ENCODE results near the gene ATG4B.
A peak's percentile ranks its signal among the peaks of the same experiment; 100 is the strongest.

The ATG4B gene

DNA sequence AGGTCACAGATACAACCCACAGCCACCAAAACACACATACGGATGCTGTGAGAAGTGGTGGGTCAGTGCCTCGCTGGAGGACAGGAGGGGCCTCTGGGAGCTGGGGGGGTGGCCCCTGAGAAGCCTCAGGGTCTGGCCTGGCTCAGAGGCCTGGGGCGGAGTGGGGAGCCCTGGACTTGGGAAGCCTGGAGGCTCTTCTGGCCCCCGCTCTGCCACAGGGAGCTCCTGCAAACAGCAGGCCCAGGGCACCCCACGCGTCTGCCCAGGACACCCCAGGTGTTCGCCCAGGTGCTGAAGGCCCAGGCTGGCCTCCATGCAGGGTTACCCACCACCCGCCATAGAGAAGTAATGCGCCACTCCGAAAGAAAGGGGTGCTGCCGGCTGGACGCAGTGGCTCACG lies 26.4 kb upstream of the ATG4B start:
- H3K9me3 Mint-ChIP-seq: no peaks in the 10 kb centered on the region
- H3K36me3 Mint-ChIP-seq (ENCODE audit: low read depth): peaks cover 19% of the 10 kb centered on the region
- H3K27ac Mint-ChIP-seq: no peak overlapping the region
- H3K4me1 Mint-ChIP-seq: peaks cover 52% of the 10 kb centered on the region
- no peak for DNase-seq
- peaks cover 4% of the 10 kb centered on the region for H3K27me3 Mint-ChIP-seq (ENCODE audit: low read depth, poor library complexity)
- TF ChIP-seq, protein P1, sequence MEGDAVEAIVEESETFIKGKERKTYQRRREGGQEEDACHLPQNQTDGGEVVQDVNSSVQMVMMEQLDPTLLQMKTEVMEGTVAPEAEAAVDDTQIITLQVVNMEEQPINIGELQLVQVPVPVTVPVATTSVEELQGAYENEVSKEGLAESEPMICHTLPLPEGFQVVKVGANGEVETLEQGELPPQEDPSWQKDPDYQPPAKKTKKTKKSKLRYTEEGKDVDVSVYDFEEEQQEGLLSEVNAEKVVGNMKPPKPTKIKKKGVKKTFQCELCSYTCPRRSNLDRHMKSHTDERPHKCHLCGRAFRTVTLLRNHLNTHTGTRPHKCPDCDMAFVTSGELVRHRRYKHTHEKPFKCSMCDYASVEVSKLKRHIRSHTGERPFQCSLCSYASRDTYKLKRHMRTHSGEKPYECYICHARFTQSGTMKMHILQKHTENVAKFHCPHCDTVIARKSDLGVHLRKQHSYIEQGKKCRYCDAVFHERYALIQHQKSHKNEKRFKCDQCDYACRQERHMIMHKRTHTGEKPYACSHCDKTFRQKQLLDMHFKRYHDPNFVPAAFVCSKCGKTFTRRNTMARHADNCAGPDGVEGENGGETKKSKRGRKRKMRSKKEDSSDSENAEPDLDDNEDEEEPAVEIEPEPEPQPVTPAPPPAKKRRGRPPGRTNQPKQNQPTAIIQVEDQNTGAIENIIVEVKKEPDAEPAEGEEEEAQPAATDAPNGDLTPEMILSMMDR (IDR thresholded peaks at IDR 0.05): no peak
- peak overlapping the region; percentile 79 for H3K4me3 Mint-ChIP-seq

DNA sequence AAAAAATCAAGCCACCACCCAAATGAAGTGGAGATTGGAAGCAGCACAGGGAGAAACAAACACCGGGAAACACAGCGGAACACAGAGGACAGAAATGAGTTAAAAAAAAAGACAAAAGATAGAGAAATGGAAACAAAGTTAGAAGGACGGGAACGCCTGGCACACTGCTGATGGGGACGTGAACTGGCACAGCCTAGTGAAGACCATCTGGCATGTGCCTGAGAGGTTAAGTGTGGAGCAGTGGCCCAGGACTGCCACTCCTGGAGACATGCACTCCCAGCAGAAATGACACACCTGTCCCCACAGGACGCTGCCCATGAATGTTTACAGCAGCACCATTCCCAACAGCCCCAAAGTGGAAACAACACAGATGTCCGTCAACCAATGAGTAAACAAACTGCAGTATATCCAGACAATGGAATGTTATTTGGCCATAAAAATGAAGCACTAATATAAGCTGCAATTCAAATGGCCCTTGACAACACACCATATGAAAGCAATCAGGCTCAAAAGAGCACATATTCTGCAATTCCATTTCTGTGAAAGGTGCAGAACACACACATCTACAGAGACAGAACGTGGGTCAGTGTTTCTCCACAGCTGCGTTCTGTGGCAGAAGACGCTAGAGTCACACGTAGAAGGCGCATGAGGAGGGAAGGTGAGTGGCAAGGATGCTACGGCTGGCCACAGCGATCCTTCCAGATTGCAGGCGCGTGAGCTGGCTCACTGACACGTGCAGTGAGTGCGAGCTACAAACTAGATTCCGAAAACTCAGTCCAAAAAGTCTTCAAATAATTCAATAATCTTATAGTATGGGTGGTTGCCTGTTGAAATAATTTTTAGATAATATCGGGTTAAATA lies 25.1 kb upstream of the ATG4B start:
- TF ChIP-seq, protein P1 (IDR thresholded peaks at IDR 0.05): no peak
- Mint-ChIP-seq H3K27ac (peak overlapping the region; percentile 7), H3K4me3 (no peak overlapping the region)

DNA sequence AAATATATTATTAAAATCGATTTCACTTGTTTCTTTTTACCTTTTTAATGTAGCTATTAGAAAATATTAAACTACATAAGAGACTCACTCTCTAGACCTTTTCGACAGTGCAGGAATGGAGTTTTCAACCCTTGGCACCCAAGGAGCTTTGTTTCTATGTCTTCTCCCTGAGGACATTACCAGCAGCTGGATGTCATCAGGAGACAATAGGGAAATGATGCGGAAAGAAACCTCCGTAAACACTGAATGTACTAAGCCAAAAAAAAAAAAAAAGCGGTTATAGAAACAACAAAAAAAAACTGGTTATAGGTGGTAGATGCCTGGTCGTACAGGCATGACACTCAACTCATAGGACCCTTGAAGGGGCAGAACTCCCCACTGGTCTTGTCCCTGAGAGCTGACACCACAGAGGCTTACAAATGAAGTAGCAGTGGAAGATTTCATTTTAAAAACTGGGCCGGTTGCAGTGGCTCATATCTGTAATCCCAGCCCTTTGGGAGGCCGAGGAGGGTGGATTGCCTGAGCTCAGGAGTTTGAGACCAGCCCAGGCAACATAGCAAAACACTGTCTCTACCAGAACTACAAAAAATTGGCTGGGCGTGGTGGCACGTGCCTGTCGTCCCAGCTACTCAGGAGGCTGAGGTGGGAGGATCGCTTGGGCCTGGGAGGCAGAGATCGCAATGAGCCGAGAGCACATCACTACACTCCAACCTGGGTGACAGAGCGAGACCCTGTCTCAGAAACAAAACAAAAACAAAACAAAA lies 24.3 kb upstream of the ATG4B start:
- H3K27me3 Mint-ChIP-seq (ENCODE audit: low read depth, poor library complexity): peaks cover 7% of the 10 kb centered on the region
- no peak for DNase-seq
- peaks cover 66% of the 10 kb centered on the region for H3K4me1 Mint-ChIP-seq
- no peaks in the 10 kb centered on the region for H3K9me3 Mint-ChIP-seq
- peaks cover 10% of the 10 kb centered on the region for H3K36me3 Mint-ChIP-seq (ENCODE audit: low read depth)
- H3K27ac Mint-ChIP-seq: peak overlapping the region; percentile 90
- no peak overlapping the region for H3K4me3 Mint-ChIP-seq
- TF ChIP-seq, protein P1 (IDR thresholded peaks at IDR 0.05): no peak

More for the DNA sequence above, 25.1 kb upstream of the ATG4B start:
- Mint-ChIP-seq H3K4me1 (peaks cover 58% of the 10 kb centered on the region), H3K9me3 (no peaks in the 10 kb centered on the region), H3K36me3 (ENCODE audit: low read depth) (peaks cover 17% of the 10 kb centered on the region), H3K27me3 (ENCODE audit: low read depth, poor library complexity) (peaks cover 5% of the 10 kb centered on the region)
- DNase-seq: no peak

DNA sequence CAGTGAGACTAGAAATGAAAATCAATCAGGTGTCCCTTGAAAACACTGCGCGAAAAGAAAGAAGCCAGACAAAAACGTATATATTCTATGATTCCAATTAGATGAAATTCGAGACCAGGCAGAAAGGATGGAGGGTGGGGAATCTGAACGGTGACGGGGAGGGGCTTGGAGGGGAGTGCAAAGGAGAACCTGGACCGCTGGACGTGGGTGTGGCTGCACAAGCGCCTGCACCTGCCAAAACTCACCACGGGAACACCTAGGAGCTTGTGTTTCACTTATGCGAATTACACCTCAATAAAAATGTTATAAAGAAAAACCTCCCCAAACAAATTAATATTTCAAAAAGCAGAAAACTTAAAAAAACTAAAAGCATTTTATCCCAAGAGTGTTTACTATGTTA lies 22.5 kb upstream of the ATG4B start:
- peaks cover 18% of the 10 kb centered on the region for H3K36me3 Mint-ChIP-seq (ENCODE audit: low read depth)
- H3K27me3 Mint-ChIP-seq (ENCODE audit: low read depth, poor library complexity): peaks cover 7% of the 10 kb centered on the region
- TF ChIP-seq, protein P1 (IDR thresholded peaks at IDR 0.05): no peak
- no peaks in the 10 kb centered on the region for H3K9me3 Mint-ChIP-seq
- H3K4me1 Mint-ChIP-seq: peaks cover 65% of the 10 kb centered on the region
- DNase-seq: no peak
- H3K27ac Mint-ChIP-seq: no peak overlapping the region
- H3K4me3 Mint-ChIP-seq: no peak overlapping the region

DNA sequence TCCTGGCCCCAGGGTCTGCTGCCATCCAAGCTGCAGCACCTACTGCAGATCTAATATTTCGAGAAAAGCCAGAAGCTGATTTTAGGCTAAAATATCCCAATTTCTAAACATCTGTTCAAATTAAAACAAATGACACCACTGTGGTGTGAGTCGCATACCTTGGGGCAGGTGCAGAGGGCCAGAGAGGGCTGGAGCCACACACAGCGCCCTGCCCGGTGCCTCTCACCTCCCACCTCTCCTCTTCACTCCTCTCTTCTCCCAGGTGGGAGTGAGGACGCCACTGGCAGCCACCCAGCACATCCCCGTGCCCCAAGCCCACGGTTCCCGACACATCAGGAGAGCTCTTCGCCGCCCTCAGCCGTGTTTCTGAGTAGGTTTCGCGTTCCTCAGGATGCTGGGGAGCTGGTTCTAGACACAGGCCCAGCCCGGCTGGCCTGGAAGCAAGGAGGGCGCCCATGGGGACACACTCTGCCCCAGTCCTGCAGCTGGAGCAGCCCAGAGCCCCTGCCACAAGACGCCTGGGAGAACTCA lies 21.9 kb upstream of the ATG4B start:
- peaks cover 22% of the 10 kb centered on the region for H3K36me3 Mint-ChIP-seq (ENCODE audit: low read depth)
- peak overlapping the region; percentile 7 for H3K27ac Mint-ChIP-seq
- H3K27me3 Mint-ChIP-seq (ENCODE audit: low read depth, poor library complexity): peaks cover 7% of the 10 kb centered on the region
- DNase-seq: no peak
- TF ChIP-seq, protein P1 (IDR thresholded peaks at IDR 0.05): no peak
- H3K9me3 Mint-ChIP-seq: peaks cover 4% of the 10 kb centered on the region
- H3K4me1 Mint-ChIP-seq: peaks cover 63% of the 10 kb centered on the region
- H3K4me3 Mint-ChIP-seq: no peak overlapping the region
